Hepatocyte (in vitro differentiated cells): Measurements from ENCODE around the gene LMOD1.

Experiments used
- CTCF ChIP-seq: fragments of 200-600 bp; sonication (generic); IDR thresholded peaks from 2 replicates; pipeline ENCODE4 v1.5.1; 2016; ENCODE audit warnings: antibody characterized with exemption, mild to moderate bottlenecking; ENCODE audit not compliant: poor library complexity
- EZH2 ChIP-seq: fragments of 200-600 bp; sonication (generic); IDR thresholded peaks from 2 replicates; pipeline ENCODE4 v1.6.1; 2016; ENCODE audit warnings: antibody characterized with exemption, mild to moderate bottlenecking, borderline replicate concordance

GRCh38 chr1:201944639-201945038, 1.7 kb downstream of the LMOD1 start:
- TF ChIP-seq CTCF (no peak), EZH2 (no peak)
